HG03103 (cell line): Measurements from ENCODE around the gene NXF1.
"Not testable (repeated sequence)": the region's sequence is repeated elsewhere in the genome, so short reads cannot be mapped to it uniquely, and the experiment has no call there.

Experiments
- ATAC-seq: cut with Tn5 transposase; IDR thresholded peaks from one replicate; pipeline ENCODE4 v1.9.1; 2021; ENCODE audit warnings: low read depth; ENCODE audit not compliant: unreplicated experiment

The NXF1 gene

DNA sequence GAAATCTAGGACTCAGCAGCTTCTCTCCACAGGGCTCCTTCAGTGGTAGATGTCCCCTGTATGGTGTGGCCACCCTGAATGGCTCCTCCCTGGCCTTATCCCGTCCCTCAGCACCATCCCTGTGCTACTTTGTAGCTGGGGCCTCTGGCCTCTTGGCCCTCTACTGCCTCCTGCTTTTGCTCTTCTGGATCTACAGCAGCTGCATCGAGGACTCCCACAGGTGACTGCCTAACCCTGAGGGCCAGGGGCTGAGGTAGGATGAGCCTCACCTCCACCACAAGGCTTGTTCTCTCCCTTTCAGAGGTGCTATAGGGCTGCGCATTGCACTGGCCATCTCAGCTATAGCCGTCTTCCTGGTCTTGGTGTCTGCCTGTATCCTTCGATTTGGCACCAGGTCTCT is 16.2 kb downstream of the NXF1 start:
- ATAC-seq = no peak

- peak; percentile 56 for ATAC-seq
Observed at GRCh38 chr11:62787005-62787759, 18.1 kb downstream of the NXF1 start, which contains the start of gene TMEM179B. Gene TMEM179B, plus strand, starts transcription at chr11:62787402. Its CDS starts 30 bp downstream, at chr11:62787432.

DNA sequence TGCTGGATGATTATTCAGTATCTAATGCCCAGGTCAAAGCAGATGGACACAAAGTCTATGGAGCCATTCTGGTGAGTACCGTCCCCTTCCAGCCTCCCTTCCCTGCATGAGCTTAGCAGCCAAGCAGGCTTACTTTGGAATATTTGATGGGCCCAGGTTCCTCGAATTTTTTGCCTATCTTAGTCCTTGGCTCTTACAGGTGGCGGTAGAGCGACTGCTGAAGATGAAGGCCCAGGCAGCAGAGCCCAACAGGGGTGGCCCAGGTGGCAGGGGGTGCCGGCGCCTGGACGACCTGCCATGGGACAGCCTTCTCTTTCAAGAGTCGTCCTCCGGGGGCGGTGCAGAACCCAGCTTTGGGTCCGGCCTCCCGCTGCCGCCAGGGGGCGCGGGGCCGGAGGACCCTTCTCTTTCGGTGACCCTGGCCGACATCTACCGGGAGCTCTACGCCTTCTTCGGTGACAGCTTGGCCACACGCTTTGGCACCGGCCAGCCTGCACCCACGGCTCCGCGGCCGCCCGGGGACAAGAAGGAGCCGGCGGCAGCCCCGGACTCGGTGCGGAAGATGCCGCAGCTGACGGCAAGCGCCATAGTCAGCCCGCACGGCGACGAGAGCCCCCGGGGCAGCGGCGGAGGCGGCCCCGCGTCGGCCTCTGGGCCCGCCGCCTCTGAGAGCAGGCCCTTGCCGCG is 18.8 kb downstream of the NXF1 start:
- peak; percentile 37 for ATAC-seq

DNA sequence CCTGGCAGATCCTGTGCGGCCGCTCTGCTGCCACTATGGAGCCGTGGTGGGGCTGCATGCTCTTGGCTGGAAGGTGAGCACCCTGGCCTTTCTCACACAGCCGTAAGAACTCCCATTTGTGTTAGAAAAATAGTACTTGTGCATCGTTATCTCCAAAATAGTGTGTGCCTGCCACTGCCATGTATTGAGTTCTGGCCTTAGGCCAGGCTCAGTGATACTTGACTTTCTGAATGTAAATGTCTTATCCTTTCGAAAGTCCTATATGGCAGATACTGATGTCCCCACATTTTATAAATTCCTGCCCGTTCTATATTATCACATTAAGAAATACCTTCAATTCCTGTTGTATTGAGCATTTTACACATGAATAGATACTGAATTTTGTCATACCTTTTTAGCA is 22.5 kb downstream of the NXF1 start:
- no peak for ATAC-seq

GRCh38 chr11:62778441-62778840 is 26.8 kb downstream of the NXF1 start:
- ATAC-seq = no peak

GRCh38 chr11:62777389-62777788 is 27.9 kb downstream of the NXF1 start:
- ATAC-seq = no peak

- ATAC-seq = no peak
Observed at GRCh38 chr11:62775646-62776045, 29.6 kb downstream of the NXF1 start.

DNA sequence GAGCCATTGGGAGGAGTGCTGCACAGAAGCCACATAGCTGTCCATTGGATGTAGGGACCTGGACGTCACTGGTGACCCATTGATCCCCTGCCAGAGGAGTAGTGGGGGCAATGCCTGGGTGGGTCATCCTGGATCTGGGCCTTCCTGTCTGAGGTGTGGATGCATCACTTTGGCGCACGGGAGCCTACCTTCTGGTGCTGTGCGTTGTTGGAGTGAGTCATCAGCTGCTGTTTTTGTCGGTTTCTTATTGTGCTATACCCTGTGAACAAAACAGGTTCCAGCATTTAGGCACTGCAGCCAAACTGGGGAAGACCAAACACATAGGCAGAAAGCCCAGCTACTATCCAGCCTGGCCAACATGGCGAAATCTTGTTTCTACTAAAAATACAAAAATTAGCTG is 30.8 kb downstream of the NXF1 start:
- ATAC-seq = no peak

GRCh38 chr11:62771144-62772021 is 33.9 kb downstream of the NXF1 start, which contains the start of gene TAF6L:
Gene TAF6L, plus strand, starts transcription at chr11:62771396. Its CDS starts 4,388 bp downstream, at chr11:62775784.
- peak; percentile 58 for ATAC-seq

DNA sequence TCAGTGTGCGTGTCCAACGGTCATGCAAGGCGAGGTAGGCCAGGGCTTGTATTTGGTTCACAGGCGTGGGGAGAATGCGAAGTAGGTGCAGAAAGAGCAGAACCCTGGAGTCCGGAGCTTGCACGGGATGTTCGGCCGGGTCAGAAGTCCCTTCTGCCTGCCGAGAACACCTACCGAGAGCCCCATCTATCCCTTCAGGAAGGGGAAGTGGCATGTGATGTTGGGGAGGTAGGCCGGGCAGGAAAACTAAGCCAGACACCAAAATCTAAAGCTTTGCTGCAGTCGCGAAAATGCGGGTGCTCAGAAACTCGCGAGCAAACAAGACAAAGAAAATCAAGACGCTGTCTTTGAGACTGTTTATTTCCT is 34.5 kb downstream of the NXF1 start:
- ATAC-seq = peak; percentile 7

GRCh38 chr11:62760867-62761227 is 44.4 kb downstream of the NXF1 start:
- not testable (repeated sequence) for ATAC-seq

DNA sequence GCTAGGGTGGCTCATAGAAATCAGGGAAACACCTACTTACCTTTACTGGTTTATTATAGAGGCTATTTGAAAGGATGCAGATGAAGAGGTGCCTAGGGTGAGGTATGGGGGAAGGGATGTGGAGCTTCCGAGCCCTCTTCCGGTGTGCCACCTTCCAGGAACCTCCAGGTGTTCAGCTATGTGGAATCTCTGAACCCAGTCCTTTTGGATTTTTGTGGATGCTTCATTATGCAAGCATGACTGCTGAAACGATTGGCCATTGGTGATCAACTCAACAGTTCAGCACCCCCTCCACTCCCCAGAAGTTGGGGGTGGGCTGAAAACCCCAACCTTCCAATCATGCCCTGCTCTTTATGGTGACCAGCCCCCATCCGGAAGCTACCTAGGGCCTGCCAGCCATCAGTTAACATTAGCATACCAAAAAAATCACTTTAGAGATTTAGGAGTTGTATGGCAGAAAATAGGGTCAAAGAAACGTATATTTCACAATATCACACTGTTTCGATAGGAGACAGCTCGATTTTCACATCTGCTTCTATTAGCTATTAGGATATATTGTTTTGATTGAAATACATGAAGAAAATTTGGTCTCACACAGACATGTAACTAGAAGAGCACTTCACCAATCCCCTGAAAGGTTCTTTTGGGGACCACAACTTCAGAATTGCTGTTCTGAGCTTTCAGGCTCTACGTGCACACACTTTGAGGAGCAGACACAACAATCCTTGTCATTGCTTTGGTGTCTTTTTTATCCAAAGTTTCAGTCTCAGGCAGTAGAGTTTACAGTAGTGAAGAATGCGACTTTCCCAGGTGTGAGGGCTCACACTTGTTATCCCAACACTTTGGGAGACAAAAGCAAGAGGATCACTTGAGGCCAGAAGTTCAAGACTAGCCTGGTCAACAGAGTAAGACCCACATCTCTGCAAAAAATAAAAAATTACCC is 47.1 kb downstream of the NXF1 start:
- ATAC-seq = no peak

GRCh38 chr11:62755086-62755615 is 50.1 kb downstream of the NXF1 start:
- no peak for ATAC-seq

DNA sequence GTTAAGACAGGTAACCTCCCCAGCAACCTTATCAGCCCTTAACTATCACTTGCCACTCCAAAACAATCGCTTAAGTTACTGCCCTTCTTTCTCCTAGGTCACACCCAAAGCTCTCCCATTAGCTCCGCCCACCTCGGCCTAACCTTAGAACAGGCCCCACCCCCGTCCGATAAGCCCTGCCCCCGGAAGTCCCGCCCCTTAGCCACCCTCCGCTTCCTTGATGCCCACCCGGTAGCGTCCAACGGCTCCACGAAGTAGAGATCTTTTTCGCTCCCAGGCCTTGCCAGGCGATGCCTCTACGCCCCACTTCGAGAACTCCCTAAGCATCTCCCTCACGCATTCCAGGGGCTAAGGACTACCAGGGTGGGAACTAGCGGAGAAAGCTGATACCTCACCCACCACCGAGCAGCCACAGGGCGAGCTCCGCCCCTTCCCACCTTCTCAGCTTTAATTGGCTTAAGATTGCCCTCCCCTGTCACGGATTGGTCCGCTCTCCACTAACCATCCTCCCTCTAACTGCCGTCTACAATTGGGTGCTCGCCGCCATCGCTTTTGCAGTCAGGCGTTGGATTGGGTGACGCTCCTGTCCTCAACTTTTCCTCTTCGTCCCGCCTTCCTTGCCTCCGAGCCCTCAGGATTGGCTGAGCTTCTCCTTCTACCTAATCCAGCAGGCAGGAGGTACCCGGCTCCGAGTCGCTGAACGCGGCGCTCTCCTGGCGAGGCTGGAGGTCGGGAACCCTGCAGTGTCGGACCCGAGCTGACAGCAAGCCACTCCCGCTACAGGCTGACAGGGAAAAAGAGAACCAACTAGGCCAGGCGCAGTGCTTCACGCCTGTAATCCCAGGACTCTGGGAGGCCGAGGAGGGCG is 51.3 kb downstream of the NXF1 start, which contains the start of gene ZBTB3:
ZBTB3 (minus strand) TSS at position 425 of the 868 bp plus-strand sequence. CDS start 496 bp downstream, outside the sequence.
- peak; percentile 91 for ATAC-seq

- no peak for ATAC-seq
Observed at GRCh38 chr11:62752994-62753735, 52.1 kb downstream of the NXF1 start.

DNA sequence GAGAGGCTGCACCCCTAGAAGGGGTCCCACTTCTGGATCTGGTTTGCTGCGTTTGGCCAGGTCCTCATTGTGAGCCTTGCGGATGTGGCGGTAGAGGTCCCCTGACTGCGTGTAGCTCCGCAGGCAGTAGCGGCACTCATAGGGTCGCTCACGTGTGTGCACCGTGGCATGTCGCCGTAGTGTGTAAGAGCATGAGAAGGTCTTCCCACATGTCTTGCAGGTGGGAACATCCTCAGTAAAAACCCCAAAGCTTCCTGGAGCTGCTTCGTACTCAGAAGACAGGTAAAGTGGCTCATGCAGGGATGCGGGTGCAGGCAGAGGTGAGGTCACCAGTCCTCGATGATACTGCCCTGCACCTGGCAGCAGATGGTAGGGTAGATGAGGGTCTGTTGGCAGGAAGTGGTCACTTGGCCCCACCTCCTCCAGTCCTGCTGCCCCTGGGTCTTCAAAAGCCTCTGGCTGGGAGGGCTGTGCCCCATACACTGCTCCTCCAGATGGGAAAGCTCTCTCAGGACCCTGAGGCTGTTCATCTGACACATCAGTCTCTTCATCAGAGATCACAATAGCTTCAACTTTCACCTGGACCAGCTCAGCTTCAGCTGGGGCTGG is 53.0 kb downstream of the NXF1 start:
- no peak for ATAC-seq

DNA sequence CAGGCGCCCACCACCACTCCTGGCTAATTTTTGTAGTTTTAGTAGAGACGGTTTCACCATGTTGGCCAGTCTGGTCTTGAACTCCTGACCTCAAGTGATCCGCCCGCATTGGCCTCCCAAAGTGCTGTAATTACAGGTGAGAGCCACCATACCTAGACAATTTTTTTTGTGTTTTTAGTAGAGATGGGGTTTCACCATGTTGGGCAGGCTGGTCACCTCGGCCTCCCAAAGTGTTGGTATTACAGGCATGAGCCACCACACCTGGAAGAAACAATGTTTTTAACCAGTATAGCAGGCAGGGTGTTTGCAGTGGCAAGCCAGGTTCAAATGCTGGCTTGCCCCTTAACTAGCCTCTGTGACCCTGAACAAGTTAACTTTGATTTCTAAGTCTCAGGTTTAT is 55.3 kb downstream of the NXF1 start:
- ATAC-seq = not testable (repeated sequence)
